Central memory CD8-positive, alpha-beta T cell (primary cell): ENCODE results near the gene NEIL3.
A peak's percentile ranks its signal among the peaks of the same experiment; 100 is the strongest.

Experiments used
- ATAC-seq: fragments of 150-1000 bp; cut with Tn5 transposase; replicated peaks from 2 replicates; pipeline ENCODE4 v1.10.0; 2022; ENCODE audit warnings: mild to moderate bottlenecking, moderate FRiP score, moderate number of reproducible peaks; ENCODE audit not compliant: poor library complexity, severe bottlenecking; ENCODE audit errors: extremely low read depth
- DNase-seq, 2 donors: peaks; one replicate each; pipeline ENCODE4 v3.0.0; 2021; ENCODE audit warnings: low spot score in 2 of 2
- H3K27ac Mint-ChIP-seq: one replicate; pipeline ENCODE4 v1.8.0; 2022; ENCODE audit warnings: low read depth, mild to moderate bottlenecking, moderate library complexity, mixed read lengths
- H3K27me3 Mint-ChIP-seq: one replicate; pipeline ENCODE4 v1.8.0; 2022; ENCODE audit warnings: mixed read lengths
- H3K36me3 Mint-ChIP-seq: one replicate; pipeline ENCODE4 v1.8.0; 2022; ENCODE audit warnings: mild to moderate bottlenecking, moderate library complexity, mixed read lengths; ENCODE audit not compliant: insufficient read depth
- H3K4me1 Mint-ChIP-seq: one replicate; pipeline ENCODE4 v1.8.0; 2022; ENCODE audit warnings: mixed read lengths
- H3K4me3 Mint-ChIP-seq: one replicate; pipeline ENCODE4 v1.8.0; 2022; ENCODE audit warnings: mild to moderate bottlenecking, moderate library complexity, mixed read lengths
- H3K9me3 Mint-ChIP-seq: one replicate; pipeline ENCODE4 v1.8.0; 2022; ENCODE audit warnings: mixed read lengths

NEIL3 gene

GRCh38 chr4:177308847-177309521 is 690 bp upstream of the NEIL3 start:
- H3K27ac Mint-ChIP-seq: peak overlapping the region; percentile 64
- no peaks in the 10 kb centered on the region for H3K9me3 Mint-ChIP-seq
- H3K4me3 Mint-ChIP-seq: peak overlapping the region; percentile 95
- H3K4me1 Mint-ChIP-seq: peaks cover 28% of the 10 kb centered on the region
- peaks cover 7% of the 10 kb centered on the region for H3K36me3 Mint-ChIP-seq
- DNase-seq: no peak
- ATAC-seq: peak; percentile 43
- no peaks in the 10 kb centered on the region for H3K27me3 Mint-ChIP-seq

- Mint-ChIP-seq H3K27me3 (no peaks in the 10 kb centered on the region), H3K4me3 (peak overlapping the region; percentile 48), H3K9me3 (no peaks in the 10 kb centered on the region), H3K36me3 (peaks cover 7% of the 10 kb centered on the region), H3K27ac (no peak overlapping the region), H3K4me1 (peaks cover 44% of the 10 kb centered on the region)
- ATAC-seq: no peak
- DNase-seq: no peak
These were observed 1.9 kb downstream of the NEIL3 start for GRCh38 chr4:177311589-177311988.

- Mint-ChIP-seq H3K27me3 (no peaks in the 10 kb centered on the region), H3K27ac (no peak overlapping the region), H3K9me3 (no peaks in the 10 kb centered on the region), H3K4me3 (no peak overlapping the region), H3K36me3 (peaks cover 7% of the 10 kb centered on the region), H3K4me1 (peaks cover 45% of the 10 kb centered on the region)
- DNase-seq: no peak
- ATAC-seq: no peak
These were observed 3.6 kb downstream of the NEIL3 start for GRCh38 chr4:177313263-177313662.

GRCh38 chr4:177315767-177316464 is 6.2 kb downstream of the NEIL3 start:
- Mint-ChIP-seq H3K4me1 (peaks cover 44% of the 10 kb centered on the region), H3K27ac (peak overlapping the region; percentile 95), H3K36me3 (no peaks in the 10 kb centered on the region), H3K4me3 (peak overlapping the region; percentile 80), H3K27me3 (no peaks in the 10 kb centered on the region), H3K9me3 (no peaks in the 10 kb centered on the region)
- ATAC-seq (peak; percentile 54), DNase-seq (no peak)

- peak overlapping the region; percentile 36 for H3K4me3 Mint-ChIP-seq
- H3K4me1 Mint-ChIP-seq: peaks cover 54% of the 10 kb centered on the region
- no peaks in the 10 kb centered on the region for H3K36me3 Mint-ChIP-seq
These were observed 11.0 kb downstream of the NEIL3 start for GRCh38 chr4:177320721-177321120.

GRCh38 chr4:177321647-177322046 is 12.0 kb downstream of the NEIL3 start:
- ATAC-seq (no peak), DNase-seq (no peak)
- Mint-ChIP-seq H3K4me3 (no peak overlapping the region), H3K4me1 (peaks cover 53% of the 10 kb centered on the region), H3K27me3 (no peaks in the 10 kb centered on the region), H3K36me3 (no peaks in the 10 kb centered on the region), H3K27ac (no peak overlapping the region), H3K9me3 (no peaks in the 10 kb centered on the region)

More at GRCh38 chr4:177320721-177321120, 11.0 kb downstream of the NEIL3 start:
- ATAC-seq (no peak), DNase-seq (no peak)
- H3K27ac Mint-ChIP-seq: peak overlapping the region; percentile 49
- H3K27me3 Mint-ChIP-seq: no peaks in the 10 kb centered on the region
- no peaks in the 10 kb centered on the region for H3K9me3 Mint-ChIP-seq

- DNase-seq: no peak
- H3K4me3 Mint-ChIP-seq: no peak overlapping the region
- H3K4me1 Mint-ChIP-seq: peaks cover 46% of the 10 kb centered on the region
- no peaks in the 10 kb centered on the region for H3K9me3 Mint-ChIP-seq
- H3K27me3 Mint-ChIP-seq: no peaks in the 10 kb centered on the region
- H3K27ac Mint-ChIP-seq: no peak overlapping the region
- no peak for ATAC-seq
- no peaks in the 10 kb centered on the region for H3K36me3 Mint-ChIP-seq
These were observed 12.6 kb downstream of the NEIL3 start for GRCh38 chr4:177322266-177322665.

- Mint-ChIP-seq H3K4me1 (peaks cover 46% of the 10 kb centered on the region), H3K36me3 (no peaks in the 10 kb centered on the region), H3K27ac (no peak overlapping the region), H3K9me3 (no peaks in the 10 kb centered on the region), H3K4me3 (no peak overlapping the region), H3K27me3 (no peaks in the 10 kb centered on the region)
- no peak for ATAC-seq
- no peak for DNase-seq
These were observed 13.2 kb downstream of the NEIL3 start for GRCh38 chr4:177322881-177323280.

GRCh38 chr4:177323416-177323815 is 13.7 kb downstream of the NEIL3 start:
- H3K4me1 Mint-ChIP-seq: peaks cover 49% of the 10 kb centered on the region
- H3K36me3 Mint-ChIP-seq: peaks cover 1% of the 10 kb centered on the region
- no peaks in the 10 kb centered on the region for H3K27me3 Mint-ChIP-seq
- H3K4me3 Mint-ChIP-seq: no peak overlapping the region
- ATAC-seq: no peak
- no peak for DNase-seq
- no peak overlapping the region for H3K27ac Mint-ChIP-seq
- no peaks in the 10 kb centered on the region for H3K9me3 Mint-ChIP-seq

- H3K27me3 Mint-ChIP-seq: no peaks in the 10 kb centered on the region
- no peak for ATAC-seq
- H3K4me3 Mint-ChIP-seq: no peak overlapping the region
- H3K27ac Mint-ChIP-seq: no peak overlapping the region
- peaks cover 1% of the 10 kb centered on the region for H3K36me3 Mint-ChIP-seq
- no peaks in the 10 kb centered on the region for H3K9me3 Mint-ChIP-seq
- DNase-seq: no peak
- peaks cover 20% of the 10 kb centered on the region for H3K4me1 Mint-ChIP-seq
These were observed 22.4 kb downstream of the NEIL3 start for GRCh38 chr4:177332119-177332518.

- no peaks in the 10 kb centered on the region for H3K9me3 Mint-ChIP-seq
- peaks cover 4% of the 10 kb centered on the region for H3K36me3 Mint-ChIP-seq
- H3K27me3 Mint-ChIP-seq: no peaks in the 10 kb centered on the region
- H3K4me3 Mint-ChIP-seq: no peak overlapping the region
- DNase-seq (no peak), ATAC-seq (peak; percentile 86)
- no peak overlapping the region for H3K27ac Mint-ChIP-seq
- H3K4me1 Mint-ChIP-seq: peaks cover 12% of the 10 kb centered on the region
These were observed 30.1 kb downstream of the NEIL3 start for GRCh38 chr4:177339477-177340374.

- Mint-ChIP-seq H3K4me3 (no peak overlapping the region), H3K36me3 (peaks cover 6% of the 10 kb centered on the region), H3K4me1 (no peaks in the 10 kb centered on the region), H3K27me3 (no peaks in the 10 kb centered on the region), H3K9me3 (no peaks in the 10 kb centered on the region), H3K27ac (no peak overlapping the region)
- DNase-seq: no peak
- no peak for ATAC-seq
These were observed 38.7 kb downstream of the NEIL3 start for GRCh38 chr4:177348348-177348747.
